Measurements from ENCODE around the gene KDM8. TPM values are rescaled to one million over a fixed set of nuclear protein-coding genes. Genes with fewer than 3 reads are reported as not detected.

Gene KDM8
- total and polyA plus RNA-seq, 2 experiments from 2014 or later = 5.1 to 5.7 TPM

- no peak for TF ChIP-seq REST (IDR thresholded peaks at IDR 0.05; ENCODE audit: unreplicated experiment)
- TF ChIP-seq ZNF114 (CRISPR knock-in tag; IDR thresholded peaks at IDR 0.05) = no peak
- TF ChIP-seq ZNF462 (CRISPR knock-in tag; IDR thresholded peaks at IDR 0.05) = no peak
Observed at GRCh38 chr16:27251541-27252205, 48.3 kb downstream of the KDM8 start (continued).

- Histone ChIP-seq H3K36me3 (ENCODE audit: insufficient read depth) (no peaks in the 10 kb centered on the region), H3K27ac (ENCODE audit: low read depth) (no peak overlapping the region), H3K79me2 (replicated peaks; ENCODE audit: insufficient read depth) (no peaks in the 10 kb centered on the region), H3K4me1 (ENCODE audit: insufficient read depth) (no peaks in the 10 kb centered on the region), H3K27me3 (ENCODE audit: insufficient read depth) (no peaks in the 10 kb centered on the region), H3K9me2 (ENCODE audit: insufficient read depth) (no peaks in the 10 kb centered on the region), H3K4me2 (no peak overlapping the region), H2AFZ (no peak overlapping the region), H3K4me3 (no peak overlapping the region), H3F3A (replicated peaks; ENCODE audit: low read depth) (no peaks in the 10 kb centered on the region), H4K20me1 (replicated peaks; ENCODE audit: insufficient read depth) (no peaks in the 10 kb centered on the region)
- H3K4me1 Mint-ChIP-seq = no peaks in the 10 kb centered on the region
- no peaks in the 10 kb centered on the region; the same call in 2 of the 3 replicates for H3K9me3 Mint-ChIP-seq
- peaks cover 5% of the 10 kb centered on the region for H3K27me3 Mint-ChIP-seq (ENCODE audit: insufficient read depth, low read depth, poor library complexity)
- no peak overlapping the region for H3K4me3 Mint-ChIP-seq
- no peak for DNase-seq (ENCODE audit: low spot score)
- ATAC-seq = no peak
- no peaks in the 10 kb centered on the region; the same call in none of the 3 replicates for H3K36me3 Mint-ChIP-seq (ENCODE audit: low read depth)
- no peak overlapping the region for H3K27ac Mint-ChIP-seq
- TF ChIP-seq ZNF331 (CRISPR knock-in tag; IDR thresholded peaks at IDR 0.05; ENCODE audit: low read depth) (no peak), ETS1 (IDR thresholded peaks at IDR 0.05) (no peak), NANOG (IDR thresholded peaks at IDR 0.05; ENCODE audit: borderline replicate concordance) (no peak), EZH2phosphoT487 (IDR thresholded peaks at IDR 0.05; ENCODE audit: unreplicated experiment) (no peak), CTCF (conservative IDR thresholded peaks at IDR 0.05; ENCODE audit: low read depth in 2 of 2) (no peak), EZH2 (IDR thresholded peaks at IDR 0.05; ENCODE audit: low read depth, unreplicated experiment) (no peak), ZNF114 (CRISPR knock-in tag; IDR thresholded peaks at IDR 0.05) (no peak), POLR2AphosphoS5 (IDR thresholded peaks at IDR 0.05; ENCODE audit: low read depth) (no peak)
Observed at GRCh38 chr16:27252206-27252585, 48.9 kb downstream of the KDM8 start.
